Kidney epithelial cell (primary cell): Measurements from ENCODE around the gene ZBTB3. TPM values are rescaled to one million over a fixed set of nuclear protein-coding genes. Genes with fewer than 3 reads are reported as not detected.

Experiments used
- DNase-seq: peaks from one replicate; pipeline ENCODE4 v3.0.0-alpha.2; 2010; ENCODE audit warnings: low read depth
- H3K27me3 ChIP-seq: 2 replicates; pipeline ENCODE4 v1.6.0; 2011; ENCODE audit warnings: low read length; ENCODE audit not compliant: control insufficient read depth, insufficient read depth
- H3K36me3 ChIP-seq: 2 replicates; pipeline ENCODE4 v1.5.1; 2011; ENCODE audit warnings: low read length; ENCODE audit not compliant: control insufficient read depth, insufficient read depth
- H3K4me3 ChIP-seq: 2 replicates; pipeline ENCODE4 v1.5.1; 2011; ENCODE audit warnings: low read depth, mild to moderate bottlenecking, control low read depth, low read length
- CTCF ChIP-seq: IDR thresholded peaks from 2 replicates; pipeline ENCODE4 v1.5.1; 2011; ENCODE audit warnings: mild to moderate bottlenecking, moderate library complexity, low read length, control low read depth, inconsistent platforms; ENCODE audit not compliant: insufficient read depth, poor library complexity, severe bottlenecking
- total RNA-seq: library from RNA; depleted of rRNA; stranded (reverse); fragments of >200 nt; gene quantifications from 2 replicates; pipeline ENCODE4 v1.2.3, GENCODE V29; 2015

The ZBTB3 gene
- total RNA-seq, 1 donor from 2014 or later, result 17.3 TPM

- peaks cover 2% of the 10 kb centered on the region for H3K36me3 ChIP-seq
- no peaks in the 10 kb centered on the region for H3K27me3 ChIP-seq
- no peak overlapping the region for H3K4me3 ChIP-seq
- no peak for DNase-seq
- TF ChIP-seq CTCF, result no peak
Measured at GRCh38 chr11:62782753-62783152, 28.8 kb upstream of the ZBTB3 start.

DNA sequence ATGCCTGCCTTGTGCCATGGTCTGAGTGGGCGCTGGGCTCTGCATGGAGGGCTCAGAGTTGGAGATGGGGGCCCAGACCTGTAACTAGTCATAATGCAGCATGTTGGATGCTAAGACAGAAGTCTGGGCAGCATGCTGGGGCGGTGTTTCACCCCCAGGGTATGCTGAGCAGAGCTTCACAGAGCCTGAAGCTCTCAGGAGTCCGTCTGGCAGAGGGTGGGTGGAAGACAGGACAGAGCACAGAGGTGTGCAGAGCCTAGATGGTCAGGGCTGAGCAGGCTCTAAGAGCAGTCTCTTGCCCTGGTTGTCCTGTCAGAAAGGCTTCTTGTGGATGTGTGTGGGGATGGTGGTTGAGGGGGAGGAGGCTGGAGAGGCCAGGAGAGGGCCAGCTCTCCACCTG lies 24.5 kb upstream of the ZBTB3 start:
- no peak overlapping the region for H3K4me3 ChIP-seq
- no peak for TF ChIP-seq CTCF
- H3K36me3 ChIP-seq, result peaks cover 4% of the 10 kb centered on the region
- no peak for DNase-seq
- H3K27me3 ChIP-seq, result no peaks in the 10 kb centered on the region

DNA sequence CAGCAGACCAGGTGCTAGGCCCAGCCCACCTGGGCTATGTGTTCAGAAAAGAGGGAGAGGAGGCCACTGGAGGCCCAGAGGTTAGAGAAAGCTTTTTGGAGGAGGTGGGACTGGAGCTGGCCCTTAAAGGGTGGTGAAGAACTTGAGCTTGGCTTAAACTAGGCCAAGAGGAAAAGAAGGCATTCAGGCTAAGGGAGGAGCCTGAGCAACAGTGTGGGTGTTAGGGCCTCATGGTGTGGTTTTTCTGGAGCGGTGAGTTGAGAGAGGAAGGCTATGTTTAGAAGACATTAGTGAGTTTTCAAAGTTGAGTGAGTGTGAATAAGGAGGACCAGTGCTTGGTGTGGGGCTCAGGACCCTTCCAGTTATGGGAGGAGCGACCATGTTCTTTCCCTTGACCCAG lies 23.4 kb upstream of the ZBTB3 start:
- DNase-seq, result no peak
- H3K36me3 ChIP-seq, result peaks cover 4% of the 10 kb centered on the region
- H3K27me3 ChIP-seq, result no peaks in the 10 kb centered on the region
- H3K4me3 ChIP-seq, result no peak overlapping the region
- no peak for TF ChIP-seq CTCF

- Histone ChIP-seq H3K27me3 (no peaks in the 10 kb centered on the region), H3K36me3 (peaks cover 4% of the 10 kb centered on the region), H3K4me3 (no peak overlapping the region)
- DNase-seq, result no peak
- no peak for TF ChIP-seq CTCF
Measured at GRCh38 chr11:62775646-62776045, 21.7 kb upstream of the ZBTB3 start.

DNA sequence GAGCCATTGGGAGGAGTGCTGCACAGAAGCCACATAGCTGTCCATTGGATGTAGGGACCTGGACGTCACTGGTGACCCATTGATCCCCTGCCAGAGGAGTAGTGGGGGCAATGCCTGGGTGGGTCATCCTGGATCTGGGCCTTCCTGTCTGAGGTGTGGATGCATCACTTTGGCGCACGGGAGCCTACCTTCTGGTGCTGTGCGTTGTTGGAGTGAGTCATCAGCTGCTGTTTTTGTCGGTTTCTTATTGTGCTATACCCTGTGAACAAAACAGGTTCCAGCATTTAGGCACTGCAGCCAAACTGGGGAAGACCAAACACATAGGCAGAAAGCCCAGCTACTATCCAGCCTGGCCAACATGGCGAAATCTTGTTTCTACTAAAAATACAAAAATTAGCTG lies 20.4 kb upstream of the ZBTB3 start:
- Histone ChIP-seq H3K27me3 (no peaks in the 10 kb centered on the region), H3K36me3 (peaks cover 4% of the 10 kb centered on the region), H3K4me3 (no peak overlapping the region)
- TF ChIP-seq CTCF, result no peak
- no peak for DNase-seq

DNA sequence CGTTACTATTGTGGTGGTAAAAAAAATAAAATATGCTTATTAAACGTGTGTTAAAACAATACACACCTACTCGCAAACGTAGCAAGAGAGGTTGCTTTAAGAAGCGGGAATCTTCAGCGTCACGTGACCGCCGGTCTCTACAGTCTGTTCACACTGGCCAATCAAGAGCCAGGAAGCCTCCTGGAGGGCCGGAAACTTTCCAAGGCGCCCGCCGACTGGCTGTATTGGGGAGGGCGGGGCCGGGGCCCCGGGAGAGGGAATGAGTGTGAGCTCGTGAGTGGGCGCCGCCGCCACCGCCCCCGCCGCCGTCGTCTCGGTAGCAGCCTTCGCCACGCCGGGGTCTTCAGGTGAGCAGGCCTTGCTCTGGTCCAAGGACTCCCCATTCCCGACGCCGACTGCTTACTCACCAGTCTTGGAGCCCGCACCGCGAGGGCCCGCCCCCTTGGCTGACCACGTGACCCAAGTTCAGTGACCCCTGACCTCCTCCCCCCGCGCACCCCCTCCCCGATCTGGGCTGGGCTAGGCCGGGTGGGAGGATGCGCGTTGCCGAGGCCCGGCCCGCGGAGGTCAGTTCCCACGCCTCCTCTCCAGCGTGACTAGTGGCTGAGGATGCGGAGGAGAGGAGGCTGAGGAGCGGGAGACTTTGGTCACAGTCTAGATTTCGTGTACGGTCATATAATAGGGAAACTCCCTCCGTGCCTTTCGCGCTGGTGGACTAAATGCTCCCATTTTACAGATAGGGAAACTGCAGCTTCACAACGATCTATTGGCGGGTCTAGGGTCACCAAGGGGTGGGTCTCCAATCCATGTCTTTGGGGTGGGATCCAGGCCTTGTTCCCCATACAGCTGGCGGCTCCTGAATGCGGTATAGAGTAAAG lies 17.4 kb upstream of the ZBTB3 start, which contains the start of gene TAF6L:
Gene TAF6L, plus strand, starts transcription at position 253 of the 878 bp plus-strand sequence. CDS start 4,388 bp downstream, outside the sequence.
- Histone ChIP-seq H3K27me3 (no peaks in the 10 kb centered on the region), H3K4me3 (peak within 1 kb of the TSS; percentile 83), H3K36me3 (peaks cover 2% of the 10 kb centered on the region)
- TF ChIP-seq CTCF, result no peak
- peak; percentile 87 for DNase-seq
